ENCODE results near the gene ZBTB47.

ZBTB47 gene

GRCh38 chr3:42702982-42703694 is 49.6 kb downstream of the ZBTB47 start:
- intact Hi-C loops (cut with DNase I): no loop called here
- peak in 21 of 42 donors; percentile 2 to 41 (median 13) for DNase-seq

- peak in 18 of 42 donors; percentile 1 to 35 (median 12) for DNase-seq
- intact Hi-C loops (cut with DNase I): no loop called here
These were observed 50.2 kb downstream of the ZBTB47 start for GRCh38 chr3:42703695-42704025.

- peak in 22 of 42 donors; percentile 2 to 41 (median 10) for DNase-seq
- intact Hi-C loops (cut with DNase I): no loop called here
These were observed 50.8 kb downstream of the ZBTB47 start for GRCh38 chr3:42704136-42704841.

- peak in 20 of 42 donors; percentile 1 to 23 (median 9) for DNase-seq
- intact Hi-C loops (cut with DNase I): no loop called here
These were observed 51.7 kb downstream of the ZBTB47 start for GRCh38 chr3:42705058-42705767.

- DNase-seq: peak in 22 of 42 donors; percentile 1 to 32 (median 8)
- intact Hi-C loops (cut with DNase I): no loop called here
These were observed 52.6 kb downstream of the ZBTB47 start for GRCh38 chr3:42705962-42706585.

- intact Hi-C loops (cut with DNase I): no loop called here
- DNase-seq: peak in 19 of 42 donors; percentile 1 to 23 (median 7)
These were observed 53.5 kb downstream of the ZBTB47 start for GRCh38 chr3:42706721-42707619.

- DNase-seq: peak in 15 of 42 donors; percentile 0 to 34 (median 6)
- intact Hi-C loops (cut with DNase I): no loop called here
These were observed 54.3 kb downstream of the ZBTB47 start for GRCh38 chr3:42707620-42708355.

- DNase-seq: peak in 22 of 42 donors; percentile 0 to 26 (median 8)
- intact Hi-C loops (cut with DNase I): no loop called here
These were observed 55.2 kb downstream of the ZBTB47 start for GRCh38 chr3:42708611-42709151.

GRCh38 chr3:42709621-42710020 is 56.1 kb downstream of the ZBTB47 start:
- DNase-seq: peak in 19 of 42 donors; percentile 0 to 29 (median 7)
- intact Hi-C loops (cut with DNase I): no loop called here

- intact Hi-C loops (cut with DNase I): no loop called here
- DNase-seq: peak in 11 of 42 donors; percentile 0 to 26 (median 6)
These were observed 57.0 kb downstream of the ZBTB47 start for GRCh38 chr3:42710323-42711021.

- intact Hi-C loops (cut with DNase I): no loop called here
- peak in 24 of 42 donors; percentile 1 to 36 (median 10) for DNase-seq
These were observed 58.2 kb downstream of the ZBTB47 start for GRCh38 chr3:42711491-42712343.

- peak in 7 of 42 donors; percentile 1 to 34 (median 9) for DNase-seq
- intact Hi-C loops (cut with DNase I): no loop called here
These were observed 58.8 kb downstream of the ZBTB47 start for GRCh38 chr3:42712344-42712648.

GRCh38 chr3:42712688-42713372 is 59.3 kb downstream of the ZBTB47 start:
- intact Hi-C loops (cut with DNase I): no loop called here
- peak in 29 of 42 donors; percentile 3 to 53 (median 20) for DNase-seq

- intact Hi-C loops (cut with DNase I): no loop called here
- peak in 14 of 42 donors; percentile 0 to 35 (median 6) for DNase-seq
These were observed 60.2 kb downstream of the ZBTB47 start for GRCh38 chr3:42713747-42714146.

- intact Hi-C loops (cut with DNase I): no loop called here
- DNase-seq: peak in 2 of 42 donors; percentile 0 to 5
These were observed 60.8 kb downstream of the ZBTB47 start for GRCh38 chr3:42714171-42714852.
